Peyer's patch (tissue), 4 donors: Measurements from ENCODE around the gene DCLK1. TPM values are rescaled to one million over a fixed set of nuclear protein-coding genes. Genes with fewer than 3 reads are reported as not detected.

Experiments
- DNase-seq, 3 donors: peaks; one replicate each; pipeline ENCODE4 v3.0.0-alpha.2; 2017 to 2019
- H3K27ac ChIP-seq, 4 donors: fragments of 200-600 bp; sonication (generic); one replicate each; pipeline ENCODE4 v1.5.1; 2016 to 2019
- H3K27me3 ChIP-seq, 2 donors: fragments of 200-600 bp; sonication (generic); one replicate each; pipeline ENCODE4 v1.5.1; 2019
- H3K36me3 ChIP-seq, 3 donors: fragments of 200-600 bp; sonication (generic); one replicate each; pipeline ENCODE4 v1.5.1; 2016 to 2019
- H3K4me1 ChIP-seq, 4 donors: fragments of 200-600 bp; sonication (generic); one replicate each; pipeline ENCODE4 v1.5.1; 2016 to 2019
- H3K4me3 ChIP-seq, 4 donors: fragments of 200-600 bp; sonication (generic); 1 replicate in 3 of 4; 2 replicates in 1 of 4; pipeline ENCODE4 v1.5.1; 2016 to 2019; ENCODE audit warnings: mild to moderate bottlenecking in 1 of 4
- H3K9me3 ChIP-seq, 4 donors: fragments of 200-600 bp; sonication (generic); one replicate each; pipeline ENCODE4 v1.5.1; 2016 to 2019; ENCODE audit warnings: mild to moderate bottlenecking in 1 of 4
- CTCF ChIP-seq, 6 experiments: fragments of 450-650 bp in 4 of 6; fragments of 200-600 bp in 2 of 6; sonication (generic) in 1 of 6; IDR thresholded peaks; one replicate each; pipeline ENCODE4 v1.5.1; 2017 to 2019; ENCODE audit warnings: antibody characterized with exemption in 6 of 6, mild to moderate bottlenecking in 3 of 6, moderate library complexity in 1 of 6
- POLR2A ChIP-seq, 2 donors: fragments of 450-650 bp; IDR thresholded peaks; one replicate each; pipeline ENCODE4 v1.5.1; 2017; ENCODE audit warnings: antibody characterized with exemption in 2 of 2, mild to moderate bottlenecking in 2 of 2, moderate library complexity in 2 of 2
- total RNA-seq, 4 donors: library from RNA; depleted of rRNA; stranded (reverse); fragments of >200 nt; gene quantifications; one replicate each; pipeline ENCODE4 v1.1.0, GENCODE V29; 2016

DCLK1 gene
- total RNA-seq, 4 donors from 2014 or later = 3.7 to 23.1 (median 9.1) TPM

- Histone ChIP-seq H3K27me3 (no peaks in the 10 kb centered on the region), H3K36me3 (no peaks in the 10 kb centered on the region), H3K27ac (no peak overlapping the region), H3K9me3 (no peaks in the 10 kb centered on the region), H3K4me1 (peaks cover 0 to 7% (median 0%) of the 10 kb centered on the region in 4 donors), H3K4me3 (no peak overlapping the region)
- TF ChIP-seq POLR2A (IDR thresholded peaks at IDR 0.05) (no peak), CTCF (IDR thresholded peaks at IDR 0.05) (no peak)
- no peak for DNase-seq
Measured at GRCh38 chr13:35956074-35956473, 175.1 kb downstream of the DCLK1 start.

- no peak overlapping the region for H3K27ac ChIP-seq
- H3K27me3 ChIP-seq = no peaks in the 10 kb centered on the region
- no peak for DNase-seq
- no peak overlapping the region for H3K4me3 ChIP-seq
- H3K9me3 ChIP-seq = no peaks in the 10 kb centered on the region
- no peak for TF ChIP-seq CTCF (IDR thresholded peaks at IDR 0.05)
- TF ChIP-seq POLR2A (IDR thresholded peaks at IDR 0.05) = no peak
- H3K36me3 ChIP-seq = no peaks in the 10 kb centered on the region
- H3K4me1 ChIP-seq = peaks cover 0 to 7% (median 0%) of the 10 kb centered on the region in 4 donors
Measured at GRCh38 chr13:35954207-35954560, 177.0 kb downstream of the DCLK1 start.

- TF ChIP-seq POLR2A (IDR thresholded peaks at IDR 0.05) (no peak), CTCF (IDR thresholded peaks at IDR 0.05) (peak in 4 of 6 experiments; percentile 14 to 22 (median 20))
- peak in 2 of 3 donors; percentile 16 to 69 for DNase-seq
- H3K27me3 ChIP-seq = no peaks in the 10 kb centered on the region
- H3K9me3 ChIP-seq = no peaks in the 10 kb centered on the region
- no peak overlapping the region for H3K4me3 ChIP-seq
- no peaks in the 10 kb centered on the region for H3K36me3 ChIP-seq
- peaks cover 0 to 7% (median 0%) of the 10 kb centered on the region in 4 donors for H3K4me1 ChIP-seq
- no peak overlapping the region for H3K27ac ChIP-seq
Measured at GRCh38 chr13:35953537-35954206, 177.5 kb downstream of the DCLK1 start.

- Histone ChIP-seq H3K36me3 (no peaks in the 10 kb centered on the region), H3K9me3 (no peaks in the 10 kb centered on the region), H3K27me3 (no peaks in the 10 kb centered on the region), H3K4me1 (no peaks in the 10 kb centered on the region), H3K4me3 (no peak overlapping the region), H3K27ac (no peak overlapping the region)
- no peak for DNase-seq
- TF ChIP-seq CTCF (IDR thresholded peaks at IDR 0.05) (no peak), POLR2A (IDR thresholded peaks at IDR 0.05) (no peak)
Measured at GRCh38 chr13:35947315-35947714, 183.9 kb downstream of the DCLK1 start.

- H3K27ac ChIP-seq = no peak overlapping the region
- no peak overlapping the region for H3K4me3 ChIP-seq
- no peaks in the 10 kb centered on the region for H3K4me1 ChIP-seq
- DNase-seq = no peak
- no peak for TF ChIP-seq POLR2A (IDR thresholded peaks at IDR 0.05)
- TF ChIP-seq CTCF (IDR thresholded peaks at IDR 0.05) = no peak
- H3K9me3 ChIP-seq = no peaks in the 10 kb centered on the region
- no peaks in the 10 kb centered on the region for H3K27me3 ChIP-seq
- no peaks in the 10 kb centered on the region for H3K36me3 ChIP-seq
Measured at GRCh38 chr13:35945368-35945767, 185.8 kb downstream of the DCLK1 start.
